SU-DHL-6 (cell line): ENCODE measurements around the gene YTHDF1.

ENCODE experiments used
- H2AFZ ChIP-seq: fragments of 200-600 bp; sonication (generic); 2 replicates; pipeline ENCODE4 v1.6.1; 2014; ENCODE audit warnings: low read depth, mild to moderate bottlenecking, moderate library complexity, mixed read lengths, antibody characterized with exemption, low read length; ENCODE audit not compliant: severe bottlenecking
- H3F3A ChIP-seq: fragments of 200-600 bp; shearing (Covaris generic); 2 replicates; pipeline ENCODE4 v1.6.0; 2016; ENCODE audit warnings: antibody characterized with exemption, mild to moderate bottlenecking; ENCODE audit not compliant: insufficient read depth
- H3K27ac ChIP-seq: fragments of 200-600 bp; sonication (generic); 2 replicates; pipeline ENCODE4 v1.5.1; 2016; ENCODE audit warnings: low read depth, mild to moderate bottlenecking, low read length, moderate library complexity, mixed read lengths
- H3K27me3 ChIP-seq: fragments of 200-600 bp; sonication (generic), shearing (Covaris generic); 2 replicates; pipeline ENCODE4 v1.6.0; 2014; ENCODE audit warnings: mild to moderate bottlenecking, low read length
- H3K36me3 ChIP-seq: fragments of 200-600 bp; sonication (generic); 2 replicates; pipeline ENCODE4 v1.6.1; 2014; ENCODE audit warnings: mild to moderate bottlenecking, low read length, mixed read lengths
- H3K4me2 ChIP-seq: fragments of 300-600, 200-600 bp; shearing (Covaris generic), sonication (generic); 2 replicates; pipeline ENCODE4 v1.6.0; 2014; ENCODE audit warnings: low read length, low read depth, mild to moderate bottlenecking; ENCODE audit not compliant: poor library complexity, severe bottlenecking
- H3K4me3 ChIP-seq: fragments of 200-600 bp; sonication (generic); 2 replicates; pipeline ENCODE4 v1.5.1; 2014; ENCODE audit warnings: antibody characterized with exemption, low read length, mild to moderate bottlenecking, mixed read lengths; ENCODE audit not compliant: insufficient read depth, poor library complexity, severe bottlenecking
- H3K79me2 ChIP-seq: fragments of 200-600 bp; sonication (generic); 2 replicates; pipeline ENCODE4 v1.6.1; 2014; ENCODE audit warnings: mild to moderate bottlenecking, low read length, moderate library complexity; ENCODE audit not compliant: insufficient read depth
- H3K9ac ChIP-seq: fragments of 200-600 bp; sonication (generic); 2 replicates; pipeline ENCODE4 v1.7.0; 2014; ENCODE audit warnings: mild to moderate bottlenecking, low read length
- H3K9me2 ChIP-seq: fragments of 200-600 bp; sonication (generic); replicated peaks from 2 replicates; pipeline ENCODE4 v1.6.1; 2014; ENCODE audit warnings: low read length; ENCODE audit not compliant: insufficient read depth
- H3K9me3 ChIP-seq: fragments of 200-600 bp; sonication (generic); 2 replicates; pipeline ENCODE4 v1.6.1; 2014; ENCODE audit warnings: low read length, mixed read lengths; ENCODE audit not compliant: insufficient read depth
- H4K20me1 ChIP-seq: fragments of 200-600 bp; sonication (generic); 2 replicates; pipeline ENCODE4 v1.6.1; 2014; ENCODE audit warnings: low read depth, mild to moderate bottlenecking, antibody characterized with exemption, low read length, moderate library complexity, mixed read lengths
- EZH2phosphoT487 ChIP-seq: fragments of 200-600 bp; sonication (generic), shearing (Covaris generic); conservative IDR thresholded peaks from 2 replicates; pipeline ENCODE4 v1.6.1; 2018; ENCODE audit warnings: mild to moderate bottlenecking, antibody characterized with exemption, low read length, moderate library complexity, mixed read lengths
- TF ChIP-seq, protein P1 (sequence below): fragments of 200-600 bp; sonication (generic); IDR thresholded peaks from one replicate; pipeline ENCODE4 v1.5.1; 2017; ENCODE audit warnings: antibody characterized with exemption, mild to moderate bottlenecking, low read length, moderate library complexity; ENCODE audit not compliant: insufficient read depth, poor library complexity, severe bottlenecking

Gene YTHDF1

GRCh38 chr20:63192721-63193120 is 23.2 kb downstream of the YTHDF1 start:
- H3K27me3 ChIP-seq: no peaks in the 10 kb centered on the region
- H3K79me2 ChIP-seq: peaks cover 7% of the 10 kb centered on the region; the same call in 1 of the 2 replicates
- no peak overlapping the region for H3K4me2 ChIP-seq
- H3K9ac ChIP-seq: no peak overlapping the region
- H3K4me3 ChIP-seq: no peak overlapping the region
- H3K27ac ChIP-seq: no peak overlapping the region
- no peak for TF ChIP-seq EZH2phosphoT487
- TF ChIP-seq, protein P1, sequence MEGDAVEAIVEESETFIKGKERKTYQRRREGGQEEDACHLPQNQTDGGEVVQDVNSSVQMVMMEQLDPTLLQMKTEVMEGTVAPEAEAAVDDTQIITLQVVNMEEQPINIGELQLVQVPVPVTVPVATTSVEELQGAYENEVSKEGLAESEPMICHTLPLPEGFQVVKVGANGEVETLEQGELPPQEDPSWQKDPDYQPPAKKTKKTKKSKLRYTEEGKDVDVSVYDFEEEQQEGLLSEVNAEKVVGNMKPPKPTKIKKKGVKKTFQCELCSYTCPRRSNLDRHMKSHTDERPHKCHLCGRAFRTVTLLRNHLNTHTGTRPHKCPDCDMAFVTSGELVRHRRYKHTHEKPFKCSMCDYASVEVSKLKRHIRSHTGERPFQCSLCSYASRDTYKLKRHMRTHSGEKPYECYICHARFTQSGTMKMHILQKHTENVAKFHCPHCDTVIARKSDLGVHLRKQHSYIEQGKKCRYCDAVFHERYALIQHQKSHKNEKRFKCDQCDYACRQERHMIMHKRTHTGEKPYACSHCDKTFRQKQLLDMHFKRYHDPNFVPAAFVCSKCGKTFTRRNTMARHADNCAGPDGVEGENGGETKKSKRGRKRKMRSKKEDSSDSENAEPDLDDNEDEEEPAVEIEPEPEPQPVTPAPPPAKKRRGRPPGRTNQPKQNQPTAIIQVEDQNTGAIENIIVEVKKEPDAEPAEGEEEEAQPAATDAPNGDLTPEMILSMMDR: no peak
- H3F3A ChIP-seq: no peaks in the 10 kb centered on the region
- peaks cover 10% of the 10 kb centered on the region; the same call in 1 of the 2 replicates for H4K20me1 ChIP-seq
- H3K9me3 ChIP-seq: no peaks in the 10 kb centered on the region
- H3K9me2 ChIP-seq: no peaks in the 10 kb centered on the region
- no peak overlapping the region for H2AFZ ChIP-seq
- H3K36me3 ChIP-seq: no peaks in the 10 kb centered on the region

GRCh38 chr20:63191400-63191799 is 24.5 kb downstream of the YTHDF1 start:
- Histone ChIP-seq H4K20me1 (peaks cover 6% of the 10 kb centered on the region; the same call in 1 of the 2 replicates), H3K27me3 (no peaks in the 10 kb centered on the region), H3K27ac (no peak overlapping the region), H3F3A (no peaks in the 10 kb centered on the region), H3K9ac (no peak overlapping the region), H3K36me3 (no peaks in the 10 kb centered on the region), H3K9me3 (no peaks in the 10 kb centered on the region), H3K4me3 (no peak overlapping the region), H3K4me2 (no peak overlapping the region), H3K79me2 (no peaks in the 10 kb centered on the region), H2AFZ (no peak overlapping the region), H3K9me2 (no peaks in the 10 kb centered on the region)
- TF ChIP-seq EZH2phosphoT487: no peak
- TF ChIP-seq, protein P1: no peak

- Histone ChIP-seq H4K20me1 (peaks cover 5% of the 10 kb centered on the region; the same call in 1 of the 2 replicates), H3K36me3 (no peaks in the 10 kb centered on the region), H3K27ac (no peak overlapping the region), H3K27me3 (no peaks in the 10 kb centered on the region), H3F3A (no peaks in the 10 kb centered on the region), H3K9me3 (no peaks in the 10 kb centered on the region), H3K79me2 (no peaks in the 10 kb centered on the region), H3K4me3 (no peak overlapping the region), H2AFZ (no peak overlapping the region), H3K9ac (no peak overlapping the region), H3K4me2 (no peak overlapping the region), H3K9me2 (no peaks in the 10 kb centered on the region)
- no peak for TF ChIP-seq EZH2phosphoT487
- TF ChIP-seq, protein P1: no peak
Observed at GRCh38 chr20:63190828-63191227, 25.1 kb downstream of the YTHDF1 start.
